WTC11 (cell line): Measurements from ENCODE around the gene MAGEA6.

Experiments
- CDX4 ChIP-seq: fragments of 250-450 bp; sonication (Bioruptor Pico); IDR thresholded peaks from 2 replicates; pipeline ENCODE4 v1.9.0; 2021; ENCODE audit warnings: moderate library complexity, mild to moderate bottlenecking, inconsistent platforms, borderline replicate concordance
- CTCF ChIP-seq: fragments of 200-600 bp; IDR thresholded peaks from 2 replicates; pipeline ENCODE4 v1.8.0; 2022; ENCODE audit warnings: antibody characterized with exemption
- FOXP1 ChIP-seq: sonication (generic); formaldehyde crosslinking; IDR thresholded peaks from 2 replicates; pipeline ENCODE4 v1.8.0; 2022; ENCODE audit warnings: missing genetic modification reagents, mild to moderate bottlenecking, moderate library complexity, borderline replicate concordance
- HMGXB4 ChIP-seq: sonication (generic); formaldehyde crosslinking; IDR thresholded peaks from 2 replicates; pipeline ENCODE4 v1.8.1; 2023; ENCODE audit warnings: mild to moderate bottlenecking, moderate library complexity, missing genetic modification reagents
- IRF1 ChIP-seq: sonication (generic); formaldehyde crosslinking; IDR thresholded peaks from 2 replicates; pipeline ENCODE4 v1.8.0; 2023; ENCODE audit warnings: missing genetic modification reagents
- KAT7 ChIP-seq: sonication (generic); formaldehyde crosslinking; IDR thresholded peaks from 2 replicates; pipeline ENCODE4 v1.8.1; 2023; ENCODE audit warnings: missing genetic modification reagents, mild to moderate bottlenecking, borderline replicate concordance
- TCF7 ChIP-seq: sonication (generic); formaldehyde crosslinking; IDR thresholded peaks from 2 replicates; pipeline ENCODE4 v1.8.0; 2022; ENCODE audit warnings: mild to moderate bottlenecking, low read depth, missing genetic modification reagents, moderate library complexity
- USF1 ChIP-seq: sonication (generic); formaldehyde crosslinking; IDR thresholded peaks from 2 replicates; pipeline ENCODE4 v1.8.0; 2022; ENCODE audit warnings: mild to moderate bottlenecking, missing genetic modification reagents
- ZNF532 ChIP-seq: fragments of 250-450 bp; sonication (Bioruptor Pico); IDR thresholded peaks from 2 replicates; pipeline ENCODE4 v1.9.0; 2021; ENCODE audit warnings: mild to moderate bottlenecking, borderline replicate concordance

GRCh38 chrX:152813206-152813605 lies 43.7 kb upstream of the MAGEA6 start:
- TF ChIP-seq CTCF (no peak), HMGXB4 (no peak), CDX4 (no peak), FOXP1 (no peak), KAT7 (no peak), IRF1 (CRISPR knock-in tag) (no peak), TCF7 (CRISPR knock-in tag) (no peak), USF1 (CRISPR knock-in tag) (no peak), ZNF532 (no peak)
